SK-N-SH treated with all-trans-retinoic acid at 6 μM for 48 hours (cell line): ENCODE results near the gene ANKRD29.
"Not testable (repeated sequence)": the region's sequence is repeated elsewhere in the genome, so short reads cannot be mapped to it uniquely, and the experiment has no call there.

Experiments
- ATAC-seq: fragments of 200-7000 bp; cut with Tn5 transposase; 3 replicates; pipeline ENCODE4 v1.9.1; 2020; ENCODE audit warnings: mild to moderate bottlenecking, moderate library complexity
- ARNTL ChIP-seq: fragments of 450-650 bp; formaldehyde crosslinking; IDR thresholded peaks from 2 replicates; pipeline ENCODE4 v1.5.0; 2020; ENCODE audit warnings: low read depth, mild to moderate bottlenecking, moderate library complexity, borderline replicate concordance
- BACH2 ChIP-seq: fragments of 250-450 bp; sonication (Bioruptor Pico); IDR thresholded peaks from 2 replicates; pipeline ENCODE4 v1.9.0; 2021; ENCODE audit warnings: mild to moderate bottlenecking, borderline replicate concordance
- CSDC2 ChIP-seq: fragments of 250-450 bp; sonication (Bioruptor Pico); IDR thresholded peaks from 2 replicates; pipeline ENCODE4 v1.5.0; 2020; ENCODE audit warnings: mild to moderate bottlenecking, moderate library complexity
- ESRRG ChIP-seq: fragments of 250-450 bp; sonication (Bioruptor Pico); IDR thresholded peaks from 2 replicates; pipeline ENCODE4 v1.6.1; 2021; ENCODE audit warnings: mild to moderate bottlenecking
- GLIS3 ChIP-seq: fragments of 250-450 bp; sonication (Bioruptor Pico); IDR thresholded peaks from 2 replicates; pipeline ENCODE4 v1.5.0; 2020; ENCODE audit warnings: mild to moderate bottlenecking, moderate library complexity
- ISL1 ChIP-seq: fragments of 250-450 bp; sonication (Bioruptor Pico); IDR thresholded peaks from 2 replicates; pipeline ENCODE4 v2.1.2; 2022; ENCODE audit warnings: mild to moderate bottlenecking, moderate library complexity
- OSR1 ChIP-seq: fragments of 250-450 bp; sonication (Bioruptor Pico); IDR thresholded peaks from 2 replicates; pipeline ENCODE4 v1.8.0; 2022; ENCODE audit warnings: moderate library complexity, mild to moderate bottlenecking, inconsistent platforms
- PPARA ChIP-seq: fragments of 250-450 bp; sonication (Bioruptor Pico); IDR thresholded peaks from 2 replicates; pipeline ENCODE4 v1.5.0; 2020; ENCODE audit warnings: mild to moderate bottlenecking, borderline replicate concordance
- RARB ChIP-seq: fragments of 250-450 bp; sonication (Bioruptor Pico); IDR thresholded peaks from 2 replicates; pipeline ENCODE4 v1.8.0; 2021; ENCODE audit warnings: mild to moderate bottlenecking, moderate library complexity
- SNAI2 ChIP-seq: fragments of 250-450 bp; sonication (Bioruptor Pico); IDR thresholded peaks from 2 replicates; pipeline ENCODE4 v1.5.0; 2020; ENCODE audit warnings: mild to moderate bottlenecking, moderate library complexity
- ZC3H10 ChIP-seq: fragments of 250-450 bp; sonication (Bioruptor Pico); IDR thresholded peaks from 2 replicates; pipeline ENCODE4 v1.5.1; 2021; ENCODE audit warnings: mild to moderate bottlenecking, moderate library complexity
- ZFP3 ChIP-seq: fragments of 250-450 bp; sonication (Bioruptor Pico); IDR thresholded peaks from 2 replicates; pipeline ENCODE4 v1.5.0; 2020; ENCODE audit warnings: mild to moderate bottlenecking, moderate library complexity
- ZFP30 ChIP-seq: fragments of 450-650 bp; formaldehyde crosslinking; IDR thresholded peaks from 2 replicates; pipeline ENCODE4 v1.5.0; 2022; ENCODE audit warnings: mild to moderate bottlenecking, moderate library complexity
- ZNF565 ChIP-seq: fragments of 450-650 bp; formaldehyde crosslinking; conservative IDR thresholded peaks from 2 replicates; pipeline ENCODE4 v1.5.0; 2020; ENCODE audit warnings: low read depth, mild to moderate bottlenecking, moderate library complexity
- ZNF70 ChIP-seq: fragments of 450-650 bp; formaldehyde crosslinking; IDR thresholded peaks from 2 replicates; pipeline ENCODE4 v1.5.0; 2020; ENCODE audit warnings: mild to moderate bottlenecking, moderate library complexity
- ZNF8 ChIP-seq: fragments of 450-650 bp; formaldehyde crosslinking; IDR thresholded peaks from 2 replicates; pipeline ENCODE4 v1.5.0; 2020; ENCODE audit warnings: mild to moderate bottlenecking, moderate library complexity
- TF ChIP-seq, protein P1 (sequence below): fragments of 250-450 bp; sonication (Bioruptor Pico); IDR thresholded peaks from 2 replicates; pipeline ENCODE4 v1.5.1; 2020; ENCODE audit warnings: low read depth, mild to moderate bottlenecking, moderate library complexity
- TF ChIP-seq, protein P2 (sequence below): fragments of 250-450 bp; sonication (Bioruptor Pico); IDR thresholded peaks from 2 replicates; pipeline ENCODE4 v1.8.0; 2021; ENCODE audit warnings: low read depth, mild to moderate bottlenecking, moderate library complexity, borderline replicate concordance
- TF ChIP-seq, protein P3 (sequence below): fragments of 250-450 bp; sonication (Bioruptor Pico); IDR thresholded peaks from 2 replicates; pipeline ENCODE4 v1.5.1; 2021; ENCODE audit warnings: mild to moderate bottlenecking, moderate library complexity
- TF ChIP-seq, protein P4 (sequence below): fragments of 250-450 bp; sonication (Bioruptor Pico); IDR thresholded peaks from 2 replicates; pipeline ENCODE4 v1.8.0; 2020; ENCODE audit warnings: mild to moderate bottlenecking, moderate library complexity, borderline replicate concordance

The ANKRD29 gene

DNA sequence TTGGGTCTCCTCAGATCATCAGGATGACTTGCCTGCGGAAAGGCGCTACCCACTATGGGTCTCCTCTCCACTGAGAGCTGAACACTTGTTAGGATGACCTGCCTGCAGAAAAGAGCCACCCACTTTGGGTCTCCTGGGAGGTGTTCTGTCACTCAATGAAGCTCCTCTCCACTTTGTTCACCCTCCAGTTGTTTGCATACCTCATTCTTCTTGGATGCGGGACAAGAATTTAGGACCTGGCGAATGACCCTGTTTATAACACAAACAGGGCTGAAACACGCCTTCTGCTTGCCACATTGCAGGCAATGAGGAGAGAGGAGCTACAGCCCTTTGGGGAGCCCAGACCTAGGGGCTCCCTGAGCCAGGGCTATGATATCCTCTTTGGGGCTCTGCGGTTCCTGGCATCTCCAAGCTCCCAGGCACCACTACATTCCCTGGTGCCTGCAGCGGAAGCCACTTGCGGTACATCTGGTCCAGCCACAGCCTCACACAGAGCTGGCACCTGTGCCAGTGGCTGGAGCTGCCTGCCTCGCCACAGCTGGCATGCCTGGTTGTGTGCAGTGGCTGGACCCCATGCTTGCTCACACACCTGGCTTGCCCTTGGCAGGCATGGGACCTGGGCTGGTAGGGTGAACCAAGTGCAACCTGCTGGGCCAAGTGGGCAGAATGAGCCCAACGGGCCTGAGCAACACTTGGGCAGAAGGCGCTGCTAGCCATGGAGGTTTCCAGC, 20.6 kb downstream of the ANKRD29 start:
- no peak for ATAC-seq
- no peak for TF ChIP-seq ZNF8 (CRISPR knock-in tag)

DNA sequence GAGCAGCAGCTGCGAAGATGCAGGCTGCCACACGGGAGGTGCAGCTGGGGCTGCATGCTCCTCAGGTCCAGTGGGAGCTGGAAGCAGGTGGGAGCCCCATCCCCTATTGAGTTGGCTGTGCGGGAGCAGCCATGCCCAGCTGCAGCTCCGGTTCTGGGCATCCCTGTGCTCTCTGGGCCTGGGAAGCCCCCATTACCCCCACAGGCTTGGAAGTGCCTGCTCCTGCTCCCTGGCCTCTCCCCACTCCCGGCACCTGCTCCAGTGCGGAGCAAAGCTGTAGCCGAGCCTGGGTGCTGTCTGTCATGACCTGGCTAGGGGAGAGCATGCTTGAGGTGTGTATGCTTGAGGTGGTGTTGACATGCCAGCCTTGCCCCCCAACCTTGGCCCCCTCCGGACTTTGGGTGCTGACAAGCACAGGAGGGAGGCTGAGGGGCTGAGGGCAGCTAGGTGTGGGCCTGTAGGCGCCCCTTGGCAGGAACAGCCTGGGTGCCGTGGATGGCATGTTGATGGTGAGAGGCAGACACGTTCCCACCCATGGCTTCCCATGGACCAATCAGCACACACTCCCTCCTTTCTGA, 21.5 kb downstream of the ANKRD29 start:
- TF ChIP-seq ESRRG (CRISPR knock-in tag) (no peak), RARB (CRISPR knock-in tag) (no peak), ZC3H10 (CRISPR knock-in tag) (no peak), GLIS3 (no peak), ZNF8 (CRISPR knock-in tag) (no peak), ZNF70 (CRISPR knock-in tag) (no peak), ISL1 (CRISPR knock-in tag) (no peak), ZNF565 (CRISPR knock-in tag) (no peak), OSR1 (CRISPR knock-in tag) (no peak), ARNTL (no peak)
- TF ChIP-seq, protein P1, sequence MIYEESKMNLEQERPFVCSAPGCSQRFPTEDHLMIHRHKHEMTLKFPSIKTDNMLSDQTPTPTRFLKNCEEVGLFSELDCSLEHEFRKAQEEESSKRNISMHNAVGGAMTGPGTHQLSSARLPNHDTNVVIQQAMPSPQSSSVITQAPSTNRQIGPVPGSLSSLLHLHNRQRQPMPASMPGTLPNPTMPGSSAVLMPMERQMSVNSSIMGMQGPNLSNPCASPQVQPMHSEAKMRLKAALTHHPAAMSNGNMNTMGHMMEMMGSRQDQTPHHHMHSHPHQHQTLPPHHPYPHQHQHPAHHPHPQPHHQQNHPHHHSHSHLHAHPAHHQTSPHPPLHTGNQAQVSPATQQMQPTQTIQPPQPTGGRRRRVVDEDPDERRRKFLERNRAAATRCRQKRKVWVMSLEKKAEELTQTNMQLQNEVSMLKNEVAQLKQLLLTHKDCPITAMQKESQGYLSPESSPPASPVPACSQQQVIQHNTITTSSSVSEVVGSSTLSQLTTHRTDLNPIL (CRISPR knock-in tag) = no peak
- TF ChIP-seq, protein P2, sequence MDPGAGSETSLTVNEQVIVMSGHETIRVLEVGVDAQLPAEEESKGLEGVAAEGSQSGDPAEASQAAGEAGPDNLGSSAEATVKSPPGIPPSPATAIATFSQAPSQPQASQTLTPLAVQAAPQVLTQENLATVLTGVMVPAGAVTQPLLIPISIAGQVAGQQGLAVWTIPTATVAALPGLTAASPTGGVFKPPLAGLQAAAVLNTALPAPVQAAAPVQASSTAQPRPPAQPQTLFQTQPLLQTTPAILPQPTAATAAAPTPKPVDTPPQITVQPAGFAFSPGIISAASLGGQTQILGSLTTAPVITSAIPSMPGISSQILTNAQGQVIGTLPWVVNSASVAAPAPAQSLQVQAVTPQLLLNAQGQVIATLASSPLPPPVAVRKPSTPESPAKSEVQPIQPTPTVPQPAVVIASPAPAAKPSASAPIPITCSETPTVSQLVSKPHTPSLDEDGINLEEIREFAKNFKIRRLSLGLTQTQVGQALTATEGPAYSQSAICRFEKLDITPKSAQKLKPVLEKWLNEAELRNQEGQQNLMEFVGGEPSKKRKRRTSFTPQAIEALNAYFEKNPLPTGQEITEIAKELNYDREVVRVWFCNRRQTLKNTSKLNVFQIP (CRISPR knock-in tag) = no peak
- no peak for ATAC-seq

DNA sequence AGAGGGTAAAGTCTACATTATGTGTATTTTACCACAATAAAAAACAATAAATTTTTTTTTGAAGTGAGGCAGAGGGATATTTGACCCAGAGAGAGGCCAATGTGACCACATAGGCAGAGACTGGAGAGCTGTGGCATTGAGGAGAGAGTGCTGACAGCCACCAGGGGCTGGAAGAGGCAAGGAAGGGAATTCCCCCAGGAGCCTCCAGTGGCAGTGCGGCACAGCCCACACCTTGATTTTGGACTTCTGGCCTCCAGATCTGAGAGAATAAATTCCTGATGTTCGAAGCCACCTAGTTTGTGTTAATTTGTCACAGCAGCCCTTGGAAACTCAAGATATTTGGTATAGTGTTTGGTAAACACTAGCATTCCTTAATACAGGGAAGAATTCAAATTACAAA, 22.7 kb downstream of the ANKRD29 start:
- no peak for TF ChIP-seq ZFP30 (CRISPR knock-in tag)
- TF ChIP-seq PPARA = no peak
- no peak for TF ChIP-seq ZNF70 (CRISPR knock-in tag)
- TF ChIP-seq, protein P1 (CRISPR knock-in tag) = no peak
- ATAC-seq = no peak

DNA sequence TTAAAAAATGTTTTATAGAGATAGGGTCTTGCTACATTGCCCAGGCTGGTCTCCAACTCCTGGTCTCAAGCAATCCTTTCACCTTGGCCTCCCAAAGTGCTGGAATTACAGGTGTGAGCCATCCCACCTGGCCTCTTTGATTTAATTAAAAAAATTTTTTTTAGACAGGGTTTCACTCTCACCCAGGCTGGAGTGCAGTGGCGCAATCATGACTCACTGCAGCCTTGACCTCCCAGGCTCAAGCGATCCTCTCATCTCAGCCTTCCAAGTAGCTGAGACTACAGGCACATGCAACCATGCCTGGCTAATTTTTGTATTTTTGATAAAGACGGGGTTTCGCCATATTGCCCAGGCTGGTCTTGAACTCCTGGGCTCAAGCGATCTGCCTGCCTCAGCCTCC, 26.3 kb downstream of the ANKRD29 start:
- not testable (repeated sequence) for ATAC-seq

DNA sequence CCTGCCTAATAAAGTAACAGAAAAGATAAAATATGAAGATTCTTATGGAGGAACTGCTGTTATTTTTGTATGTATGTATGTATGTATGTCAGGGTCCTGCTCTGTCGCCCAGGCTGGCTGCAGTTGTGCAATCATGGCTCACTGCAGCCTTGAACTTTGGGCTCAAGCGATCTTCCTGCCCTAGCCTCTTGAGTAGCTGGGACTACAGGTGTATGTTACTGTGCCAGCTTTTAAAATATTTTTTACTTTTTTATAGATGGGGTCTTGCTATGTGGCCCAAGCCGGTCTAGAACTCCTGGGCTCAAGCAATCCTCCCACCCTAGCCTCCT, 26.7 kb downstream of the ANKRD29 start:
- no peak for TF ChIP-seq OSR1 (CRISPR knock-in tag)
- TF ChIP-seq, protein P2 (CRISPR knock-in tag) = no peak
- no peak for ATAC-seq

DNA sequence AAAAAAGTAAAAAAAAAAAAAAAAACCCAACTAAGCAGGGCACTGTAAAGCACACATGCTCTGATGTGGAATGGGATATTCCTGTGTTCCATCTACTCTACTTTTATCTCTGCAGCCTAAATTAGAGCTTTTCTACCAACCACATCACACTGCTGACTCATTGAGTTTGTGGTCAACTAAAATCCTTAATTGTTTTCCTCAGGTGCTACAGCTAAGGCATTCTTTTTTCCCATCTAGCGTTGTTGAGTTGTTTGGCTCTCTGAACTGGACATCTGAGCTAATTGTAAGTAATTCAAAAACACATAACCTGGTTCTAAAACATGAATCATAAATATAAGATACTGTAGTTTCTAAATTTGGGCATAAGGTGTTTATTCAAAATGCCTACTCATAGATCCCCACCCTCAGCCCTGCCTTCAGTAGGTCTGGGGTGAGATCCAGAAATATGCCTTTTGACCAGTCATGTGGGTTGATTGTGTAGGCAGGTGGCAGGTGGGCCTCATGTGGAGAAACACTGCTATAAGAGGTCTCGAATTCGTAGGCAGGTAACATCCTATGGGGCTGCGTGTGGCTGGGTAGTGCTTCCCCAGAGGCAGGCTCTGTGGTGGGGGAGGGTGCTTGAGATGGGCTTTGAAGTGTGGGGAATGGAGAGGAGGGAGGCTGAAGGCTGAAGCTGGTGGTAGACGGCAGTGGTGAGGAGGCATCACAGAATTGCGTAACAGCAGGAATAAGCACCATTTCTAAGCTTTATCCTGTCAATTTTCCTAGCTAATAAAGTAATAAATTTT, 27.2 kb downstream of the ANKRD29 start:
- no peak for ATAC-seq
- TF ChIP-seq ZC3H10 (CRISPR knock-in tag) = no peak
- TF ChIP-seq ZFP3 (CRISPR knock-in tag) = no peak
- TF ChIP-seq, protein P3, sequence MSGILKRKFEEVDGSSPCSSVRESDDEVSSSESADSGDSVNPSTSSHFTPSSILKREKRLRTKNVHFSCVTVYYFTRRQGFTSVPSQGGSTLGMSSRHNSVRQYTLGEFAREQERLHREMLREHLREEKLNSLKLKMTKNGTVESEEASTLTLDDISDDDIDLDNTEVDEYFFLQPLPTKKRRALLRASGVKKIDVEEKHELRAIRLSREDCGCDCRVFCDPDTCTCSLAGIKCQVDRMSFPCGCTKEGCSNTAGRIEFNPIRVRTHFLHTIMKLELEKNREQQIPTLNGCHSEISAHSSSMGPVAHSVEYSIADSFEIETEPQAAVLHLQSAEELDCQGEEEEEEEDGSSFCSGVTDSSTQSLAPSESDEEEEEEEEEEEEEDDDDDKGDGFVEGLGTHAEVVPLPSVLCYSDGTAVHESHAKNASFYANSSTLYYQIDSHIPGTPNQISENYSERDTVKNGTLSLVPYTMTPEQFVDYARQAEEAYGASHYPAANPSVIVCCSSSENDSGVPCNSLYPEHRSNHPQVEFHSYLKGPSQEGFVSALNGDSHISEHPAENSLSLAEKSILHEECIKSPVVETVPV (CRISPR knock-in tag) = no peak
- no peak for TF ChIP-seq BACH2 (CRISPR knock-in tag)
- TF ChIP-seq OSR1 (CRISPR knock-in tag) = no peak
- TF ChIP-seq ESRRG (CRISPR knock-in tag) = no peak
- TF ChIP-seq, protein P4, sequence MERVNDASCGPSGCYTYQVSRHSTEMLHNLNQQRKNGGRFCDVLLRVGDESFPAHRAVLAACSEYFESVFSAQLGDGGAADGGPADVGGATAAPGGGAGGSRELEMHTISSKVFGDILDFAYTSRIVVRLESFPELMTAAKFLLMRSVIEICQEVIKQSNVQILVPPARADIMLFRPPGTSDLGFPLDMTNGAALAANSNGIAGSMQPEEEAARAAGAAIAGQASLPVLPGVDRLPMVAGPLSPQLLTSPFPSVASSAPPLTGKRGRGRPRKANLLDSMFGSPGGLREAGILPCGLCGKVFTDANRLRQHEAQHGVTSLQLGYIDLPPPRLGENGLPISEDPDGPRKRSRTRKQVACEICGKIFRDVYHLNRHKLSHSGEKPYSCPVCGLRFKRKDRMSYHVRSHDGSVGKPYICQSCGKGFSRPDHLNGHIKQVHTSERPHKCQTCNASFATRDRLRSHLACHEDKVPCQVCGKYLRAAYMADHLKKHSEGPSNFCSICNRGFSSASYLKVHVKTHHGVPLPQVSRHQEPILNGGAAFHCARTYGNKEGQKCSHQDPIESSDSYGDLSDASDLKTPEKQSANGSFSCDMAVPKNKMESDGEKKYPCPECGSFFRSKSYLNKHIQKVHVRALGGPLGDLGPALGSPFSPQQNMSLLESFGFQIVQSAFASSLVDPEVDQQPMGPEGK (CRISPR knock-in tag) = no peak
- no peak for TF ChIP-seq ZNF565 (CRISPR knock-in tag)
- no peak for TF ChIP-seq SNAI2 (CRISPR knock-in tag)
- TF ChIP-seq ZFP30 (CRISPR knock-in tag) = no peak
- TF ChIP-seq PPARA = no peak
- no peak for TF ChIP-seq CSDC2
